Calu3 (cell line): ENCODE results near the gene ARHGAP4. TPM values are rescaled to one million over a fixed set of nuclear protein-coding genes. Genes with fewer than 3 reads are reported as not detected.

Experiments used
- BruUV-seq: library from RNA; stranded (reverse); fragments of 400-500 nt; replicated peaks from 2 replicates; lab custom pipeline; 2021; lab: Mats Ljungman, UMichigan
- CTCF ChIA-PET: fragments of 300-600 bp; sonication (Branson Sonifier 250); formaldehyde crosslinking; loops from one replicate; lab custom pipeline; 2022; ENCODE audit warnings: antibody characterized with exemption; lab: Charles Lee
- DNase-seq: peaks from one replicate; pipeline ENCODE4 v3.0.0; 2022
- H3K27ac Mint-ChIP-seq: one replicate; pipeline ENCODE4 v1.8.0; 2022; ENCODE audit warnings: mixed read lengths; ENCODE audit not compliant: unreplicated experiment
- H3K27me3 Mint-ChIP-seq: one replicate; pipeline ENCODE4 v1.8.0; 2022; ENCODE audit warnings: mixed read lengths; ENCODE audit not compliant: unreplicated experiment
- H3K36me3 Mint-ChIP-seq: one replicate; pipeline ENCODE4 v1.8.0; 2022; ENCODE audit warnings: mild to moderate bottlenecking, moderate library complexity, mixed read lengths; ENCODE audit not compliant: insufficient read depth, unreplicated experiment
- H3K4me1 Mint-ChIP-seq: one replicate; pipeline ENCODE4 v1.8.0; 2022; ENCODE audit warnings: mild to moderate bottlenecking, low read depth, mixed read lengths; ENCODE audit not compliant: unreplicated experiment
- H3K4me3 Mint-ChIP-seq: one replicate; pipeline ENCODE4 v1.8.0; 2022; ENCODE audit warnings: mild to moderate bottlenecking, low read depth, moderate library complexity, mixed read lengths; ENCODE audit not compliant: unreplicated experiment
- H3K9me3 Mint-ChIP-seq: one replicate; pipeline ENCODE4 v1.8.0; 2022; ENCODE audit warnings: low read depth, mixed read lengths; ENCODE audit not compliant: unreplicated experiment
- CTCF ChIP-seq: fragments of 200-600 bp; IDR thresholded peaks from one replicate; pipeline ENCODE4 v1.8.0; 2022; ENCODE audit warnings: antibody characterized with exemption; ENCODE audit not compliant: unreplicated experiment
- intact Hi-C: fragments of 100-400 bp; cut with micrococcal nuclease; formaldehyde crosslinking; loops from one replicate; pipeline ENCODE4 v1.10.0; 2022; ENCODE audit not compliant: unreplicated experiment
- total RNA-seq: library from RNA; stranded (reverse); gene quantifications from 2 replicates; pipeline ENCODE4 v1.2.3, GENCODE V29; 2022

The ARHGAP4 gene
- total RNA-seq, 1 experiment from 2014 or later: 3.8 TPM

- Mint-ChIP-seq H3K27ac (no peak overlapping the region), H3K4me3 (no peak overlapping the region), H3K27me3 (no peaks in the 10 kb centered on the region), H3K4me1 (no peaks in the 10 kb centered on the region), H3K36me3 (peaks cover 12% of the 10 kb centered on the region), H3K9me3 (no peaks in the 10 kb centered on the region)
- BruUV-seq: no TSS peak
- intact Hi-C loops: no loop called here
- no peak for TF ChIP-seq CTCF
- DNase-seq: no peak
- CTCF ChIA-PET: no interaction called here
These were observed 59.6 kb downstream of the ARHGAP4 start for GRCh38 chrX:153866302-153867019.

GRCh38 chrX:153865685-153866084, 60.4 kb downstream of the ARHGAP4 start:
- intact Hi-C loops: no loop called here
- no peak for TF ChIP-seq CTCF
- Mint-ChIP-seq H3K4me3 (no peak overlapping the region), H3K36me3 (peaks cover 12% of the 10 kb centered on the region), H3K9me3 (no peaks in the 10 kb centered on the region), H3K4me1 (no peaks in the 10 kb centered on the region), H3K27ac (no peak overlapping the region), H3K27me3 (peaks cover 6% of the 10 kb centered on the region)
- no peak for DNase-seq
- CTCF ChIA-PET: no interaction called here
- no TSS peak for BruUV-seq

- BruUV-seq: no TSS peak
- H3K27ac Mint-ChIP-seq: no peak overlapping the region
- CTCF ChIA-PET: no interaction called here
- peaks cover 10% of the 10 kb centered on the region for H3K27me3 Mint-ChIP-seq
- intact Hi-C loops: no loop called here
- no peak for DNase-seq
- H3K4me3 Mint-ChIP-seq: no peak overlapping the region
- H3K4me1 Mint-ChIP-seq: no peaks in the 10 kb centered on the region
- H3K36me3 Mint-ChIP-seq: peaks cover 12% of the 10 kb centered on the region
- no peak for TF ChIP-seq CTCF
- H3K9me3 Mint-ChIP-seq: no peaks in the 10 kb centered on the region
These were observed 60.8 kb downstream of the ARHGAP4 start for GRCh38 chrX:153865321-153865580.

- intact Hi-C loops: no loop called here
- Mint-ChIP-seq H3K36me3 (peaks cover 12% of the 10 kb centered on the region), H3K4me3 (no peak overlapping the region), H3K9me3 (no peaks in the 10 kb centered on the region), H3K27ac (no peak overlapping the region), H3K4me1 (no peaks in the 10 kb centered on the region), H3K27me3 (peaks cover 15% of the 10 kb centered on the region)
- DNase-seq: no peak
- CTCF ChIA-PET: no interaction called here
- no peak for TF ChIP-seq CTCF
- no TSS peak for BruUV-seq
These were observed 61.3 kb downstream of the ARHGAP4 start for GRCh38 chrX:153864561-153865320.
